ENCODE measurements around the gene RAB3A.

The RAB3A gene

DNA sequence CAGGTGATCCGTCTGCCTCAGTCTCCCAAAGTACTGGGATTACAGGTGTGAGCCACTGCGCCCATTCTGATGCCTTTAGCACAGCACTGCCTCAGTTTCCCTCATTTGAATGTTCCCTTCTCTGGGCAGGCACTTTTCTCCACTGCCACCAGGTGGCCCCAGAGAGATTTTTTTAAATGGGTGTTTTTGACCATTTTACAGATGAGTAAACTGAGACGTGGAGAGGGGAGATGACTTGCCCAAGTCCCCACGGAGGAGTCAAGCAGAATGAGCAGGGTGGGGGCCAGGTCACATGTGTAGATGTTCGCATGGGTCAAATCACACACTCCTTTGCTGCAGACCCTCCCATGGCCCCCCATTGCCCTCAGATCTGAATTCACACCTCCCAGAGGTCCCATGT lies 25.6 kb upstream of the RAB3A start:
- TF ChIP-seq TAF1 (IDR thresholded peaks at IDR 0.05; ENCODE audit: borderline replicate concordance, insufficient read depth, low read length) (no peak), POLR2AphosphoS5 (IDR thresholded peaks at IDR 0.05; ENCODE audit: low read depth, low read length) (no peak), SIN3A (IDR thresholded peaks at IDR 0.05; ENCODE audit: borderline replicate concordance, insufficient read depth, low read length) (no peak), FOXP2 (optimal IDR thresholded peaks at IDR 0.05; ENCODE audit: borderline replicate concordance, extremely low read depth, extremely low read length, insufficient read depth) (no peak)
- TF ChIP-seq, protein P1, sequence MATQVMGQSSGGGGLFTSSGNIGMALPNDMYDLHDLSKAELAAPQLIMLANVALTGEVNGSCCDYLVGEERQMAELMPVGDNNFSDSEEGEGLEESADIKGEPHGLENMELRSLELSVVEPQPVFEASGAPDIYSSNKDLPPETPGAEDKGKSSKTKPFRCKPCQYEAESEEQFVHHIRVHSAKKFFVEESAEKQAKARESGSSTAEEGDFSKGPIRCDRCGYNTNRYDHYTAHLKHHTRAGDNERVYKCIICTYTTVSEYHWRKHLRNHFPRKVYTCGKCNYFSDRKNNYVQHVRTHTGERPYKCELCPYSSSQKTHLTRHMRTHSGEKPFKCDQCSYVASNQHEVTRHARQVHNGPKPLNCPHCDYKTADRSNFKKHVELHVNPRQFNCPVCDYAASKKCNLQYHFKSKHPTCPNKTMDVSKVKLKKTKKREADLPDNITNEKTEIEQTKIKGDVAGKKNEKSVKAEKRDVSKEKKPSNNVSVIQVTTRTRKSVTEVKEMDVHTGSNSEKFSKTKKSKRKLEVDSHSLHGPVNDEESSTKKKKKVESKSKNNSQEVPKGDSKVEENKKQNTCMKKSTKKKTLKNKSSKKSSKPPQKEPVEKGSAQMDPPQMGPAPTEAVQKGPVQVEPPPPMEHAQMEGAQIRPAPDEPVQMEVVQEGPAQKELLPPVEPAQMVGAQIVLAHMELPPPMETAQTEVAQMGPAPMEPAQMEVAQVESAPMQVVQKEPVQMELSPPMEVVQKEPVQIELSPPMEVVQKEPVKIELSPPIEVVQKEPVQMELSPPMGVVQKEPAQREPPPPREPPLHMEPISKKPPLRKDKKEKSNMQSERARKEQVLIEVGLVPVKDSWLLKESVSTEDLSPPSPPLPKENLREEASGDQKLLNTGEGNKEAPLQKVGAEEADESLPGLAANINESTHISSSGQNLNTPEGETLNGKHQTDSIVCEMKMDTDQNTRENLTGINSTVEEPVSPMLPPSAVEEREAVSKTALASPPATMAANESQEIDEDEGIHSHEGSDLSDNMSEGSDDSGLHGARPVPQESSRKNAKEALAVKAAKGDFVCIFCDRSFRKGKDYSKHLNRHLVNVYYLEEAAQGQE (IDR thresholded peaks at IDR 0.05; ENCODE audit: insufficient read depth in 1 of 2, low read depth in 2 of 2, low read length in 2 of 2): no peak

DNA sequence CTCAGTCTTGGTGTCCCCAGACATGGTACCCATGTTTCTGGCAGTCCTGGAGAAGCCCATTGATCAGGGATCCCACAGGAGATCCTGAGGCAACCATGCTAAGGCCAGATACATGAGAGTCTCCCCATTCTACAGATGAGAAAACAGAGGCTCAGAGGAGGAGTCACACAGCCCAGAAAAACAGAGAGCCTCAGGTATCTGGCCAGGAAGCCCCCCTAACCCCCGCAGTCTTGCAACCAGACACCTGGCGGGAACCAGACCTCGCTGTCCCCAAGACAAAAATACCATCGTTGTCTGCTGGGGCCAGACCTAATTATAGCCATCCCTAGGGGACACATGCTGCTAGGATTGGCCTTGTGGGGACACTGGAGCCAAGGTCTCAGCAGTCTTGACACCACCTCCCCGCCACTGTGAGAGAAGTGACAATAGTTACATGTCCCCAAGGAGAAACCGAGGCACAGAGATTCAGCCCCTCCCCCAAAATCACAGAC lies 24.0 kb upstream of the RAB3A start:
- TF ChIP-seq, protein P1 (IDR thresholded peaks at IDR 0.05; ENCODE audit: insufficient read depth in 1 of 2, low read depth in 2 of 2, low read length in 2 of 2): no peak
- TF ChIP-seq TAF1 (IDR thresholded peaks at IDR 0.05; ENCODE audit: borderline replicate concordance, insufficient read depth, low read length): no peak
- no peak for TF ChIP-seq SIN3A (IDR thresholded peaks at IDR 0.05; ENCODE audit: borderline replicate concordance, insufficient read depth, low read length)
- TF ChIP-seq POLR2AphosphoS5 (IDR thresholded peaks at IDR 0.05; ENCODE audit: low read depth, low read length): no peak
- TF ChIP-seq FOXP2 (optimal IDR thresholded peaks at IDR 0.05; ENCODE audit: borderline replicate concordance, extremely low read depth, extremely low read length, insufficient read depth): no peak

DNA sequence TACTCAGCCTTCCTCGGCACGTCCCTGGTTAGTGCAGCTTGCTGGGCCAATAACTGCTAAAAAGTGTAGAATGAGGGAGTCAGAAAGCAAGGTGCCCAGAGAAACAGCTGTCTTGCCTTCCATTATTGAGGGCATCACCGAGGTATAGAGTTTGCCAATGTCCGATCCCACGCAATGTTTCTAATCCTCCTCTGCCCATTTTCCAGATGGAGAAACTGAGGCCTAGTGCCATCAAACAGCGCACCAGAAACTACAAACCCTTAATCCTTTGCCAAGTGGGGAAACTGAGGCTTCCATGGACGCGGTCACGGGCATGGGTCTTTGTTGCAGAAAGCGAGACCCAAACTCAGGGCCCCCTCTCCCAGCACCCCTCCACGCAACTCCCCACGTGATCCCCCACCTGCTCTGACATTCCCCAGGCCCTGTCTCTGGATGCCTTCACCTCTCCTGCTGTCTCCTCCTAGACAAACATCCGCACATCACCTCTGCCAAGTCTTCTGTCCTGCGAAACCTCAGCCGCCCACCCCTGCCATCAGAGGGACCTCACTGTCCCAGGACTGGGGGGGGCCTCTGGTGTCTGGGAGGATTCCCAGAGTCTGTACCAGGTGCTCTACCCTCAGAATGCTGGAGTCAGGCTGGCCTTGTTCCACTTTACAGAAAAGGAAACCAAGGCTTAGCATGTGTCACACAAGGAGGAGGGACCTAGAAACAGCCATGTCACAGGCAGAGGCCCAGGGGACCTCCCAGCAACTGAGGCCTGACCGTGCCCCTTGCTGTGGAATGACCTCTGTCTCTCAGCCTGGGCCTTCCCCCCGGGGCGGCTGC lies 23.3 kb upstream of the RAB3A start:
- TF ChIP-seq POLR2AphosphoS5 (IDR thresholded peaks at IDR 0.05; ENCODE audit: low read depth, low read length) (no peak), TAF1 (IDR thresholded peaks at IDR 0.05; ENCODE audit: borderline replicate concordance, insufficient read depth, low read length) (no peak), FOXP2 (optimal IDR thresholded peaks at IDR 0.05; ENCODE audit: borderline replicate concordance, extremely low read depth, extremely low read length, insufficient read depth) (no peak), SIN3A (IDR thresholded peaks at IDR 0.05; ENCODE audit: borderline replicate concordance, insufficient read depth, low read length) (no peak)
- TF ChIP-seq, protein P1 (IDR thresholded peaks at IDR 0.05; ENCODE audit: insufficient read depth in 1 of 2, low read depth in 2 of 2, low read length in 2 of 2): no peak

DNA sequence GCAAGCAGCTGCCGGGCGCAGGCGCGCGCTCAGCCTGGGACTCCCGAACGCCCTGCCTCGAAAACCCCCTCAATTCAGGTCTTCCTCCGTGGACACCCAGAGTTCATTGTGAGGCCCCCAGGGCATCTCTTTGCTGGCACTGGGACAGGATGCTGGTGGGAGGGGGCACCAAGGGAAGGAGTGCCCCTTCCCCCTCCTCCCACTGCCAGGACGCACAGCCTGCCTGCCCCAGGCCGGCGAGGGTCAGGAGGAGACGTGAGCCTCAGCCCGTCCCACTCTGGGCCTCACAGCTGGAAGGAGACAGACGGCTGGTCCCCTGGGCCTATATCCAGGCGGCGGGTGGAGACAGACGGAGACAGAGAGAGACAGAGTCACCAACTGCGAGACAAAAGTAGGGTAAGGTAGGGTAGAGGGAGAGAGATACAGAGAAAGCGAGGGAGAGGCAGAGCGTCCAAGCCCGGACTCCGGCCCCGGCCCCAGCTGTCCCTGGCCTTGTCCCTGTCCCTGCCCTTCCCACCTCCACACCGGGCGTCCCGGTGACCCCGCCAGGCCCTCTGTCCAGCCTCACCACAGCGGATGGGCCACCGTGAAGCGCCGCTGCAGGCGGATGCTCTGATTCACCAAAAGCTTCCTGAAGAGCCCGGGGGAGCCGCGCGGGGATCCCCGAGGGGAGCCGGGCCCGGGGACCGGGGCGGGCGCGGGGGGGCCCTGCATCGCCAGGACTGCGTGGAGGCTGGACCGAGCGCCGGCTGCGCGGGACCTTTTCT lies 22.0 kb upstream of the RAB3A start, which contains the start of gene PDE4C:
Gene PDE4C, minus strand, starts transcription at position 737 of the 767 bp plus-strand sequence. Its CDS starts 23 bp downstream, at position 714.
- no peak for TF ChIP-seq POLR2AphosphoS5 (IDR thresholded peaks at IDR 0.05; ENCODE audit: low read depth, low read length)
- TF ChIP-seq SIN3A (IDR thresholded peaks at IDR 0.05; ENCODE audit: borderline replicate concordance, insufficient read depth, low read length): no peak
- TF ChIP-seq TAF1 (IDR thresholded peaks at IDR 0.05; ENCODE audit: borderline replicate concordance, insufficient read depth, low read length): no peak
- TF ChIP-seq, protein P1 (IDR thresholded peaks at IDR 0.05; ENCODE audit: insufficient read depth in 1 of 2, low read depth in 2 of 2, low read length in 2 of 2): no peak

Measured in PFSK-1 (cell line).